ENCODE data around the gene SMTN. TPM values are rescaled to one million over a fixed set of nuclear protein-coding genes. Genes with fewer than 3 reads are reported as not detected.
A peak's percentile ranks its signal among the peaks of the same experiment; 100 is the strongest.

Gene SMTN
- total and polyA plus RNA-seq, 3 donors from 2014 or later = 31.6 to 52.5 (median 50.1) TPM

DNA sequence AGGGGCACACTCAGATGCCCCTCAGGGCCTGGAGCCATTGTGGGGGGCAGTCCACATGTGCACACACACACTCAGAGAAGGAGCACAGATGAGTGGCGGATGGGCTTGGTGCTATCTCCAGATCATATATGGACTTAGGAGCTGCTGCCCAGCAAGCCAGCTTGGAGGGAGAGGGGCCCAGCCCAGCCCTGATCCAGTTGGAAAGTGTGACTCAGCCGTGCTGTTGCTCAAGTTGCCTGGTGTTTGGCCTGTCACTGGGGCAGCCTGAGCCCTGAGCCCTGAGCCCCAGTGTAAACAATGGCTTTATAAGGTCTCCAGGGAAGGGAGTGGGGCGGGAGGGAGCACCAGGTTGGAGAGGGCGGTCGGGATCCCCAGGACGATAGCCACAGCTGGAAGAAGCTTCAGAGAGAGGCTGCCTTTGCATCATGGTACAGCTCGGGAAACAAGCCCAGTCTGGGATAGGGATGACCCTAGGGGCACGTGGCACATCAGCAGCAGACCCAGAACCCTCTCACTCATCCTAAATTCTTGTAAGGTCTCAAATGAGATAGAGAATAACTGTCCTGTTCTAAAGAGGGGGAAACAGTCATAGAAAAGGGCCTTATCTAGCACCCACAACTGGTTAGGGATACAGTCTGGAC is 21.4 kb downstream of the SMTN start:
- Histone ChIP-seq H3K27me3 (no peaks in the 10 kb centered on the region), H3K9me3 (no peaks in the 10 kb centered on the region), H3K36me3 (ENCODE audit: low read depth, missing control alignments) (no peaks in the 10 kb centered on the region), H3K27ac (peak overlapping the region in 1 of 2 donors; percentile 10), H3K4me3 (no peak overlapping the region), H3K4me1 (no peaks in the 10 kb centered on the region)
- TF ChIP-seq, protein P1, sequence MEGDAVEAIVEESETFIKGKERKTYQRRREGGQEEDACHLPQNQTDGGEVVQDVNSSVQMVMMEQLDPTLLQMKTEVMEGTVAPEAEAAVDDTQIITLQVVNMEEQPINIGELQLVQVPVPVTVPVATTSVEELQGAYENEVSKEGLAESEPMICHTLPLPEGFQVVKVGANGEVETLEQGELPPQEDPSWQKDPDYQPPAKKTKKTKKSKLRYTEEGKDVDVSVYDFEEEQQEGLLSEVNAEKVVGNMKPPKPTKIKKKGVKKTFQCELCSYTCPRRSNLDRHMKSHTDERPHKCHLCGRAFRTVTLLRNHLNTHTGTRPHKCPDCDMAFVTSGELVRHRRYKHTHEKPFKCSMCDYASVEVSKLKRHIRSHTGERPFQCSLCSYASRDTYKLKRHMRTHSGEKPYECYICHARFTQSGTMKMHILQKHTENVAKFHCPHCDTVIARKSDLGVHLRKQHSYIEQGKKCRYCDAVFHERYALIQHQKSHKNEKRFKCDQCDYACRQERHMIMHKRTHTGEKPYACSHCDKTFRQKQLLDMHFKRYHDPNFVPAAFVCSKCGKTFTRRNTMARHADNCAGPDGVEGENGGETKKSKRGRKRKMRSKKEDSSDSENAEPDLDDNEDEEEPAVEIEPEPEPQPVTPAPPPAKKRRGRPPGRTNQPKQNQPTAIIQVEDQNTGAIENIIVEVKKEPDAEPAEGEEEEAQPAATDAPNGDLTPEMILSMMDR (IDR thresholded peaks at IDR 0.05) = no peak
- TF ChIP-seq POLR2A (IDR thresholded peaks at IDR 0.05) = no peak
- DNase-seq = no peak
- 82 to 86% methylated on average over 7 to 8 of the region's 8 CpGs for WGBS, 2 donors
- intact Hi-C loops (cut with DNase I; ENCODE audit: low total_unique reads) = no loop called here

DNA sequence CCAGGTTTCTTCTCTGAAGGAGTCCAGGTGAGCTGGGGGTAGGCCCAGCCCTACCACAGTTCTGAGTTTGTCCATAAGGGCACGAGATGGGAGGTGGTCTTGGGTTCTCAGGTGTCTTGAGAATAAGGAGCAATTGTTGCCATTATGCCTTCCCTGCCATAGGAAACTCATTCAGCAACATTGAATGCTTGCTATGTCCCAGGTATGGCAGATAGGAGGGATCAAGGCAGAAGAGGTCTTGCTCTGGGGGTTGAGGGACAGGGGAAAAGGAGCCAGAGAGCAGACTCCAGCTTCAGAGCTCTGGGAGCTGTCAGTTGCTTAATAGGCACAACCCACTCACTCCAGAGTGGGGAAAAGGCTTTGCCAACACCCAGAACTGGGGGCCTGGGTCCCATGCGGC is 22.0 kb downstream of the SMTN start:
- TF ChIP-seq, protein P1 (IDR thresholded peaks at IDR 0.05) = no peak
- TF ChIP-seq POLR2A (IDR thresholded peaks at IDR 0.05) = no peak
- Histone ChIP-seq H3K36me3 (ENCODE audit: low read depth, missing control alignments) (no peaks in the 10 kb centered on the region), H3K9me3 (no peaks in the 10 kb centered on the region), H3K4me1 (no peaks in the 10 kb centered on the region), H3K27me3 (no peaks in the 10 kb centered on the region), H3K27ac (peak overlapping the region in 1 of 2 donors; percentile 10), H3K4me3 (no peak overlapping the region)
- intact Hi-C loops (cut with DNase I; ENCODE audit: low total_unique reads) = no loop called here
- no peak for DNase-seq
- WGBS, 2 donors = 85 to 93% methylated on average over 2 of the region's 2 CpGs

DNA sequence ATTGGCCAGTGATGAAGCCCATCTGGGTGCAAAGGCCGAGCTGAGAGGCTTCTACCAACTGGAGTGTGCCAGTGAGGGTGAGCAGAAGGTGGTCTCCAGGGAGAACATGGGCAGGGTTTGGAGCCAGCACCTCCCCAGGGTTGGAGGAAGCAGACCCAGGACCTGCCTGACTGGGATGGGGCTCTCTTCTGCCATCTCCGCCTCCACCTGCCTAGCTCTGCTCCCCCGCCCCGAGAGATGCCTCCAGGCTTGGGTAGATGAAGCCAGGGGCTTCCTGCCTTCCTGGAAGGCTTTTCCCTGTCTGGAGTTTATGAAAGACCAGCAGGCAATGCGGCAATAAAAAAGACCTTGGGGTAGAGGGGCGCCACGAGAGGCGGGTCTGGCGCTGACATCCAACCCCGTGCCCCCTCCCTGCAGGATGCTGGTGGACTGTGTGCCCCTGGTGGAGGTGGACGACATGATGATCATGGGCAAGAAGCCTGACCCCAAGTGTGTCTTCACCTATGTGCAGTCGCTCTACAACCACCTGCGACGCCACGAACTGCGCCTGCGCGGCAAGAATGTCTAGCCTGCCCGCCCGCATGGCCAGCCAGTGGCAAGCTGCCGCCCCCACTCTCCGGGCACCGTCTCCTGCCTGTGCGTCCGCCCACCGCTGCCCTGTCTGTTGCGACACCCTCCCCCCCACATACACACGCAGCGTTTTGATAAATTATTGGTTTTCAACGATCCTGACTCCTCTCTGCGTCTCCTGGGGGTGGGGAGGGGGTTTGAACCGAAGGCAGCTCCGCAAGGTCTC is 23.0 kb downstream of the SMTN start:
- no peaks in the 10 kb centered on the region for H3K9me3 ChIP-seq
- no peak for TF ChIP-seq POLR2A (IDR thresholded peaks at IDR 0.05)
- TF ChIP-seq, protein P1 (IDR thresholded peaks at IDR 0.05) = no peak
- no peak overlapping the region for H3K27ac ChIP-seq
- intact Hi-C loops (cut with DNase I; ENCODE audit: low total_unique reads) = no loop called here
- WGBS, 2 donors = 66 to 75% methylated on average over 33 of the region's 33 CpGs
- DNase-seq = peak; percentile 56
- no peaks in the 10 kb centered on the region for H3K36me3 ChIP-seq (ENCODE audit: low read depth, missing control alignments)
- no peaks in the 10 kb centered on the region for H3K4me1 ChIP-seq
- peak overlapping the region; percentile 1 to 37 for H3K4me3 ChIP-seq
- no peaks in the 10 kb centered on the region for H3K27me3 ChIP-seq

DNA sequence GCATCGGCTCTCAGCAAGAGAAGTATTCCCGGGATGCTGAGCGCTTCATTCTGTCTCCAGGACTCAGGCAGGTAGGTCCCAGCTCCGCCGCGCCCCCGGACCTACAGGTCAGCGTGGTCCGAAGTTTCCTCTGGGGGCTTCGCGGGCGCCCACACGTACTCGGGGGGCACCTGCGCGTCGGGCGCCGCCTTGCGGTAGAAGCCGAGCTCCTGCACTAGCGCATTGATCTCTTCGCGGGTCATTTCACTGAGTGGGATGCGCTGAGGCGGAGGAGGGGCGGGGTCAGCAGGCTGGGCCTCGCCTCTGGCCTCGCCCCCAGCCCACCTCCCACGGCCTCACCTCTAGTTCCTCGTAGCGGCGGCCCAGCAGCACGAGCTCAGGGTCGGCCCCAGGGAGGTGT is 23.8 kb downstream of the SMTN start:
- no peaks in the 10 kb centered on the region for H3K27me3 ChIP-seq
- no peaks in the 10 kb centered on the region for H3K36me3 ChIP-seq (ENCODE audit: low read depth, missing control alignments)
- no peaks in the 10 kb centered on the region for H3K9me3 ChIP-seq
- peak; percentile 67 for DNase-seq
- peak overlapping the region; percentile 1 to 37 for H3K4me3 ChIP-seq
- intact Hi-C loops (cut with DNase I; ENCODE audit: low total_unique reads) = no loop called here
- TF ChIP-seq, protein P1 (IDR thresholded peaks at IDR 0.05) = peak; percentile 24 to 37 (median 33)
- no peak for TF ChIP-seq POLR2A (IDR thresholded peaks at IDR 0.05)
- no peaks in the 10 kb centered on the region for H3K4me1 ChIP-seq
- H3K27ac ChIP-seq = no peak overlapping the region
- WGBS, 2 donors = 49 to 51% methylated on average over 18 to 22 of the region's 35 CpGs

Measured in testis (tissue), 3 donors.